Activated CD4-positive, CD25-positive, alpha-beta regulatory T cell treated with anti-CD3 and anti-CD28 coated beads, Interleukin-2, amount 50 U/mL, for 16 hours (primary cell): ENCODE results near the gene PFDN1.

ENCODE experiments used
- DNase-seq: peaks from one replicate; pipeline ENCODE4 v3.0.0-alpha.2; 2020; ENCODE audit warnings: low read depth, low spot score

Gene PFDN1

GRCh38 chr5:140296289-140296688 is 6.6 kb downstream of the PFDN1 start:
- no peak for DNase-seq

DNA sequence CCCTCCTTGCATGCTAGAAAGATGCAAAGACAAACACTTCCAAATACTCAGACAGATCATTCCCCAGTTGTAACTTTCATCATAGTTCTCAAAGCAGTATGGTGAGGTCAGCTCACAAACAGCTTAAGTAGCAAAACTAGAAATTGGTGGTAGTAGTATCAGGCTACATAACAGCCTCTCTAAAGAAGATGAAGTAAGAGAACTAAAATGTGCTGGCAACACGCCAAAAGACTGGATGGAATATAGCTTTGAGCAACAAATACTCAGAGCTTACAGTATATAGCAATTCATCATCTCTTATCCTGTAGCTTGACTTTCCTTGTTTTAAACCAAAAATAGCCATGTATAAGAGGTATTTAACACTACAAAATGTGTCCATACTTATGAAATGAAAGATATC is 7.5 kb downstream of the PFDN1 start:
- DNase-seq = no peak

DNA sequence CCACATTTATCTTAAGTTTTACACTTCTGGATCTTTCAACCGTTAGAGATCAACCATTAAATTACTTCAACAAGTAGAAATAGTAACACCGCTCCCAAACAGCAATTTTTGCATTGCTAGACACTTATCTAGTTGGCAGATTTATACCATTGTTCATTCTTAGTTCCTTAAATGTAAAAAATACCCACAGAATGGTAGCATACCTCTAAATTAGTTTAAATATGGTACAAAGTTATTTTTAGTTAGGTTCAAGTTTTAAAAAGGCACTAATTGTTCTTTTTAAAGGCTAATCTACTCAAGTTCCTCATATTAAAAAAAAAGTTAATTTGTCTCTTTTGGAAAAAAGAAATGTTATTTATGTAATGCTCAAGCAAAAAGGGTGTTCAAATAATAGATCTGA is 8.1 kb downstream of the PFDN1 start:
- DNase-seq = no peak

GRCh38 chr5:140293849-140294100 is 9.1 kb downstream of the PFDN1 start:
- DNase-seq = no peak

GRCh38 chr5:140293091-140293848 is 9.6 kb downstream of the PFDN1 start:
- DNase-seq = no peak

- DNase-seq = no peak
Measured at GRCh38 chr5:140292212-140293036, 10.5 kb downstream of the PFDN1 start.

DNA sequence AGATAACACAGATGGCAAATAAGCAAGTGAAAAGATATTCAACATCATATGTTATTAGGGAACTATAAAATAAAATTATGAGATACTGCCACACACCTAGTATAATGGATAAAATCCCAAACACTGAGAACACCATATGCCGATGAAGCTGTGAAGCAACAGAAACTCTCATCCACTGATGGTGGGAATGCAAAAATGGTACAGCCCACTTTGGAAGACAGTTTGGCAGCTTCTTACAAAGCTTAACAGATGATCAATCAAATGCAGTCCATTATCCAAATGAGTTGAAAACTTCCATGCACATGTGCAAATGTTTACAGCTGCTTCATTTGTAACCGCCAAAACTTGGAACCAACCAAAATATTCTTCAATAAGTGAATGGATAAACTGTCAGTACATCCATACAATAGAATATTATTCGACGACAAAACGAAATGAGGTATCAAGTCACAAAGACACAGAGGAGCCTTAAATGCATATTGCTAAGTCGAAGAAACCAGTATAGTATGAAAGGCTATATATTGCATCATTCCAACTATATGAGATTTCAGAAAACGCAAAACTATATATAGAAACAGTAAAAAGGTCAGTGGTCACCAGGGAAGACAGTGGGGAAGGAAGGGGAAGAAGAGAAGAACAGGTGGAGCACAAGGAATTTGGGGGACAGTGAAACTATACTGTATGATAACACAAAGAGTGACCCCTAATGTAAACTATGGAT is 14.9 kb downstream of the PFDN1 start:
- DNase-seq = no peak

DNA sequence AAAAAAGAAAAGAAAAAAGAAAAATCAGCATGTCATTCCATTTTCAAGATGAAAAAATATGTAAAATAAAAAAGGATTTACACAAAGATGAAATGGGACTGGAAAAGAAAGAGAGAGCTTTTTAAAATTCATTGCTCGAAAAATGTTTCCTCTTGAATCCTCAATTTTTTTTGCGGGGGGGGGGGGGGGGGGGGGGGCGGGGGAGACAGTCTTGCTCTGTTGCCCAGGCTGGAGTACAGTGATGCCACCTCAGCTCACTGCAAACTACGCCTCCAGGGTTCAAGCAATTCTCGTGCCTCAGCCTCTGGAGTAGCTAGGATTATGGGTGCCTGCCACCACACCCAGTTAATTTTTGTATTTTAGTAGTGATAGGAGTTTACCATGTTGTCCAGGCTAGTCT is 16.5 kb downstream of the PFDN1 start:
- no peak for DNase-seq

DNA sequence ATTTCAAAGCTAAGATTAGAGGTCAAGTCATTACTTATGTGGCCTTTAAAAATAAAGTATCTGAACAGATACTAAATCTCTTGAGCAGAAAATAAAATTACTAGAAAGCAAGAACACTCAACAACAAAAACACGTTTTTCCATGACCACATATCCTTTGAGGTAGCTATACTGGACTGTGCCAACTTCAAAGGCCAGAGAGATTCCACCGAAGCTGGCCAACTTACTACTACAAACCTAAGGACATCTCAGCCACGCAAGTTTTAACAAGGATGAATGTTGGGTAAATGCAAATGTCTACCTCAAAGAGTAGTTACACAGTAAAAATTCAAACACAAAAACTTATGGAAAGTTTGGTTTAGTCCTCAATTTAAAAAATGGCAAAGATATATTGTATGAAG is 18.9 kb downstream of the PFDN1 start:
- no peak for DNase-seq

- DNase-seq = no peak
Measured at GRCh38 chr5:140282266-140282665, 20.6 kb downstream of the PFDN1 start.

GRCh38 chr5:140275837-140276236 is 27.1 kb downstream of the PFDN1 start:
- DNase-seq = no peak

- DNase-seq = no peak
Measured at GRCh38 chr5:140273401-140273877, 29.5 kb downstream of the PFDN1 start.

DNA sequence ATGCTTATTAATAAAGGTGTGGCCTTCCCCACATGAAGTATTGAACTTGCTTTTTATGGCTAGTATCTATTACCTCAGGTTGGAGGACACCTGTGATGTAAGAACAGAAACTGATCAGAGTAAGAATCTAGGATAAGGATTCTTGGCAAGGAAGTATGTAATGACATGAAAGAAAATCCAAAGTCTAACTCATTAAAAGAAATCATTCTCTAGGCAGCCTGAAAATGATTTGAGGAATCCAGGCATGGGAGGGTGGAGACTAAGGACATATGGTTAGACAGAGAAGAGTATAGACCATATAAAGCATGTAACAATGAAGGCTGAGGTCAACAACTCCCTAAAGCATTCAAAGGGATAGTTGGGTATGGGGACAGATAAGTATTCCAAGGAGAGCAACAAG is 32.9 kb downstream of the PFDN1 start:
- no peak for DNase-seq

GRCh38 chr5:140267559-140268018 is 35.3 kb downstream of the PFDN1 start:
- DNase-seq = no peak

DNA sequence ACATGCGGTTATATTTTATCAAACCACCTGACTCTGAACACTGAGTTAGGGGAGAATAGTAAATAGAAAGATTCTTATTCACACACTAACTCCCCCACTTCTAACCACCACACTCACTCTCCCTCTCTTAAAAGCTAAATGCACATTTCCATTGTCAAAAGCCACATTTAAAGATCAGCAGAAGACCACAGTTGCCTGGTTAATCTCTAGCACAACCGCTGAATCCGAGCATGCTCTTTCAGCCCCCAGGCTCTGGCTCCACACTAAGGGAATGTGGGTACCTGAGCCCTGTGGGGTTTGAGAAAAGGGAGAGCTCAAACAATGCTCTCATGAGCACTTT is 35.7 kb downstream of the PFDN1 start:
- DNase-seq = no peak

- no peak for DNase-seq
Measured at GRCh38 chr5:140266471-140267200, 36.3 kb downstream of the PFDN1 start.

DNA sequence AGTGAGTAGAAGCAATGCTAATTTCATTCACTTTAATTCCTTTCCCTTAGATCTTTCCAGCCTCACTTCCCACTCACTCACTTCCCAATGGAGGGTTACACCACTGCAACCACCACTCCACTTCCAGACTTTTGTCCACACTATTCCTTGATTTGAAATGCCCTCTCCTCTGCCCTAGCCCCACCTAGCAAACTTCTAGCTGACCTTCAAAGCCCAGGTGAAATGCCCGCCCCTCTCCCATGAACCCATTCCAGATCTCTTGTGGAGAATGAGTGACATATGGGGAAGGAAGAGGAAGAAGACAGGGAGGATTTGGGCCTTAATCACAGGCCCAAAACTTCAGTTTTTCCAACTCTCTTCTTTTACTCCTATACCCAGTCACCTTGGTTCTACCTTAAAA is 37.1 kb downstream of the PFDN1 start:
- DNase-seq = no peak

GRCh38 chr5:140262839-140263238 is 40.1 kb downstream of the PFDN1 start:
- DNase-seq = no peak

GRCh38 chr5:140262221-140262620 is 40.7 kb downstream of the PFDN1 start:
- no peak for DNase-seq

GRCh38 chr5:140261403-140262171 is 41.3 kb downstream of the PFDN1 start:
- no peak for DNase-seq

DNA sequence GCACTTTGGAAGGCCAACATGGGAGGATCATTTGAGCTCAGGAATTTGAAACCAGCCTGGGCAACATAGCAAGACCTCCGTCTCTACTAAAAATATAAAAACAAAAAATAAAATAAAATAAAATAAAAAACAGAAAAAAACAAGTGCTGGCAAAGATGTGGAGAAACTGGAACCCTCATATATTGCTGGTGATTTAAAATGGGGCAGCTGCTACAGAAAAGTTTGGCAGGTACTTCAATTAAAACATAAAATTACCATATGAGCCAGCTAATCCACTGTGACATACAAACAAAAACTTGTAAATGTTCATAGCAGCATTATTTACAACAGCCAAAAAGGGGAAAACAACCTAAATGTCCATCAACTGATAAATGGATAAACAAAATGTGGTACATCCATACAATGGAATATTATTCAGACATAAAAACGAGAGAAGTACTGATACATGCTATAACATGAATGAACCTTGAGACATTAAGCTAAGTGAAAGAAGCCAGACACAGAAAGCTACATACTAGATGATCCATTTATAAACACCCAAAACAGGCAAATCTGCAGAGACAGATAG is 42.7 kb downstream of the PFDN1 start:
- DNase-seq = no peak
